Measurements from ENCODE around the gene CDC42BPB.

The CDC42BPB gene

GRCh38 chr14:102923201-102923924 lies 134.0 kb downstream of the CDC42BPB start:
- H3K36me3 ChIP-seq (replicated peaks; ENCODE audit: low read depth, low read length), result peaks cover 12% of the 10 kb centered on the region
- peak overlapping the region; percentile 39; the same call in 1 of the 2 replicates for H3K9ac ChIP-seq (ENCODE audit: low read length)
- TF ChIP-seq EZH2phosphoT487 (IDR thresholded peaks at IDR 0.05; ENCODE audit: low read depth), result no peak
- no peak for TF ChIP-seq CTCF (IDR thresholded peaks at IDR 0.05; ENCODE audit: low read depth, low read length)
- H3K4me2 ChIP-seq (ENCODE audit: low read length), result peak overlapping the region; percentile 77
- no peaks in the 10 kb centered on the region for H3K9me3 ChIP-seq (ENCODE audit: insufficient read depth, low read length)
- no peak overlapping the region for H3K27ac ChIP-seq (ENCODE audit: low read length)
- no peaks in the 10 kb centered on the region for H4K20me1 ChIP-seq (ENCODE audit: insufficient read depth, low read length)
- no peaks in the 10 kb centered on the region for H3K79me2 ChIP-seq (ENCODE audit: low read length)
- H3K27me3 ChIP-seq (ENCODE audit: low read depth, low read length), result no peaks in the 10 kb centered on the region
- H3K4me3 ChIP-seq (ENCODE audit: low read length), result peak overlapping the region; percentile 74
- H2AFZ ChIP-seq (ENCODE audit: low read depth, low read length), result peak overlapping the region; percentile 69; the same call in 1 of the 2 replicates
- 0 out of 2 replicates have a peak, but pooled peaks cover 6% of the 10 kb centered on the region for H3K4me1 ChIP-seq (ENCODE audit: low read length)

- peaks cover 12% of the 10 kb centered on the region for H3K36me3 ChIP-seq (replicated peaks; ENCODE audit: low read depth, low read length)
- H3K4me3 ChIP-seq (ENCODE audit: low read length), result peak within 1 kb of the TSS; percentile 74
- H3K9ac ChIP-seq (ENCODE audit: low read length), result peak within 1 kb of the TSS; percentile 39; the same call in 1 of the 2 replicates
- no peaks in the 10 kb centered on the region for H4K20me1 ChIP-seq (ENCODE audit: insufficient read depth, low read length)
- peak within 1 kb of the TSS; percentile 69; the same call in 1 of the 2 replicates for H2AFZ ChIP-seq (ENCODE audit: low read depth, low read length)
- peak within 1 kb of the TSS; percentile 77 for H3K4me2 ChIP-seq (ENCODE audit: low read length)
- H3K27ac ChIP-seq (ENCODE audit: low read length), result no peak within 1 kb of the TSS
- peaks cover 8% of the 10 kb centered on the region for H3K4me1 ChIP-seq (ENCODE audit: low read length)
- H3K79me2 ChIP-seq (ENCODE audit: low read length), result no peaks in the 10 kb centered on the region
- no peaks in the 10 kb centered on the region for H3K9me3 ChIP-seq (ENCODE audit: insufficient read depth, low read length)
- no peak for TF ChIP-seq EZH2phosphoT487 (IDR thresholded peaks at IDR 0.05; ENCODE audit: low read depth)
- TF ChIP-seq CTCF (IDR thresholded peaks at IDR 0.05; ENCODE audit: low read depth, low read length), result no peak
- H3K27me3 ChIP-seq (ENCODE audit: low read depth, low read length), result no peaks in the 10 kb centered on the region
Observed at GRCh38 chr14:102922490-102923200, 134.7 kb downstream of the CDC42BPB start, which contains the start of gene AMN. Gene AMN, plus strand, starts transcription at chr14:102922663. Its CDS starts 26 bp downstream, at chr14:102922689.

GRCh38 chr14:102920998-102921304 lies 136.4 kb downstream of the CDC42BPB start:
- TF ChIP-seq CTCF (IDR thresholded peaks at IDR 0.05; ENCODE audit: low read depth, low read length), result no peak
- no peak for TF ChIP-seq EZH2phosphoT487 (IDR thresholded peaks at IDR 0.05; ENCODE audit: low read depth)
- Histone ChIP-seq H3K27ac (ENCODE audit: low read length) (no peak overlapping the region), H3K4me3 (ENCODE audit: low read length) (no peak overlapping the region), H3K9me3 (ENCODE audit: insufficient read depth, low read length) (no peaks in the 10 kb centered on the region), H3K4me1 (ENCODE audit: low read length) (peaks cover 25% of the 10 kb centered on the region), H2AFZ (ENCODE audit: low read depth, low read length) (no peak overlapping the region), H3K79me2 (ENCODE audit: low read length) (no peaks in the 10 kb centered on the region), H3K4me2 (ENCODE audit: low read length) (no peak overlapping the region), H4K20me1 (ENCODE audit: insufficient read depth, low read length) (no peaks in the 10 kb centered on the region), H3K27me3 (ENCODE audit: low read depth, low read length) (no peaks in the 10 kb centered on the region), H3K9ac (ENCODE audit: low read length) (no peak overlapping the region), H3K36me3 (replicated peaks; ENCODE audit: low read depth, low read length) (peaks cover 12% of the 10 kb centered on the region)

GRCh38 chr14:102920273-102920997 lies 136.9 kb downstream of the CDC42BPB start:
- no peak overlapping the region for H3K9ac ChIP-seq (ENCODE audit: low read length)
- no peak overlapping the region for H3K4me3 ChIP-seq (ENCODE audit: low read length)
- H4K20me1 ChIP-seq (ENCODE audit: insufficient read depth, low read length), result no peaks in the 10 kb centered on the region
- no peak overlapping the region for H2AFZ ChIP-seq (ENCODE audit: low read depth, low read length)
- peaks cover 12% of the 10 kb centered on the region for H3K36me3 ChIP-seq (replicated peaks; ENCODE audit: low read depth, low read length)
- H3K27ac ChIP-seq (ENCODE audit: low read length), result no peak overlapping the region
- H3K79me2 ChIP-seq (ENCODE audit: low read length), result no peaks in the 10 kb centered on the region
- peaks cover 30% of the 10 kb centered on the region for H3K4me1 ChIP-seq (ENCODE audit: low read length)
- H3K4me2 ChIP-seq (ENCODE audit: low read length), result no peak overlapping the region
- TF ChIP-seq CTCF (IDR thresholded peaks at IDR 0.05; ENCODE audit: low read depth, low read length) (no peak), EZH2phosphoT487 (IDR thresholded peaks at IDR 0.05; ENCODE audit: low read depth) (no peak)
- no peaks in the 10 kb centered on the region for H3K27me3 ChIP-seq (ENCODE audit: low read depth, low read length)
- no peaks in the 10 kb centered on the region for H3K9me3 ChIP-seq (ENCODE audit: insufficient read depth, low read length)

All from OCI-LY3 (cell line).